Lung (tissue), 12 donors: Measurements from ENCODE around the gene PTTG2. TPM values are rescaled to one million over a fixed set of nuclear protein-coding genes. Genes with fewer than 3 reads are reported as not detected.

Source experiments
- ATAC-seq: fragments of 200-7000 bp; cut with Tn5 transposase; one replicate; pipeline ENCODE4 v1.9.1; 2020; ENCODE audit warnings: moderate number of reproducible peaks; ENCODE audit not compliant: insufficient read depth, low FRiP score
- DNase-seq, 3 donors: peaks; one replicate each; pipeline ENCODE4 v3.0.0-alpha.2; 2013 to 2017
- H3K27ac ChIP-seq, 2 donors: one replicate each; pipeline ENCODE4 v1.5.1; 2013; ENCODE audit warnings: mild to moderate bottlenecking in 2 of 2, moderate library complexity in 2 of 2, control low read depth in 1 of 2, inconsistent platforms in 1 of 2, low read depth in 1 of 2, low read length in 1 of 2
- H3K27me3 ChIP-seq, 3 donors: one replicate each; pipeline ENCODE4 v1.5.1; 2013; ENCODE audit warnings: low read length in 2 of 3; ENCODE audit not compliant: control insufficient read depth in 3 of 3, insufficient read depth in 3 of 3
- H3K36me3 ChIP-seq, 4 donors: one replicate each; pipeline ENCODE4 v1.5.1; 2013; ENCODE audit warnings: low read length in 4 of 4, mild to moderate bottlenecking in 1 of 4, moderate library complexity in 1 of 4; ENCODE audit not compliant: control insufficient read depth in 4 of 4, insufficient read depth in 4 of 4
- H3K4me1 ChIP-seq, 5 donors: one replicate each; pipeline ENCODE4 v1.5.1; 2013; ENCODE audit warnings: low read length in 5 of 5, mild to moderate bottlenecking in 2 of 5, moderate library complexity in 1 of 5; ENCODE audit not compliant: control insufficient read depth in 5 of 5, insufficient read depth in 5 of 5
- H3K4me3 ChIP-seq: one replicate; pipeline ENCODE4 v1.5.1; 2013; ENCODE audit warnings: mild to moderate bottlenecking, control low read depth, moderate library complexity
- H3K9ac ChIP-seq, 2 donors: one replicate each; pipeline ENCODE4 v1.5.1; 2013; ENCODE audit warnings: low read length in 2 of 2, control low read depth in 1 of 2; ENCODE audit not compliant: insufficient read depth in 1 of 2
- H3K9me3 ChIP-seq, 4 donors: one replicate each; pipeline ENCODE4 v1.5.1; 2013; ENCODE audit warnings: low read length in 3 of 4, mild to moderate bottlenecking in 1 of 4, moderate library complexity in 1 of 4; ENCODE audit not compliant: control insufficient read depth in 4 of 4, insufficient read depth in 3 of 4
- WGBS, 2 donors: extraction: QIAGEN DNeasy Blood & Tissue Kit; methylation state at CpG; one replicate each; pipeline ENCODE4 v1.1.7; 2013; 5-methylcytosine and 5-hydroxymethylcytosine counted together
- polyA plus RNA-seq, 2 donors: library from polyadenylated mRNA; stranded (reverse); fragments of 200-250 nt; gene quantifications; one replicate each; pipeline ENCODE4 v1.2.1, GENCODE V29; 2013
- total RNA-seq, 2 donors: library from RNA; depleted of rRNA in 1 of 2; stranded (reverse); fragments of >200 nt in 1 of 2; gene quantifications; one replicate each; pipeline ENCODE4 v1.2.1, GENCODE V29; 2014 to 2021
- TF ChIP-seq, protein P1 (sequence below): IDR thresholded peaks from 2 replicates; pipeline ENCODE4 v1.5.1; 2012; ENCODE audit warnings: mild to moderate bottlenecking; ENCODE audit errors: control extremely low read depth, extremely low read depth
- donor health status: control.
- donor health status: control.
- donor health status: Bipolar disorder and iron deficiency.
- donor health status: healthy.
- donor health status: DM: yes; HTN: yes; CAD: no.

PTTG2 gene
- total and polyA plus RNA-seq, 4 donors, result 0.11 to 0.52 TPM; not detected in 2

DNA sequence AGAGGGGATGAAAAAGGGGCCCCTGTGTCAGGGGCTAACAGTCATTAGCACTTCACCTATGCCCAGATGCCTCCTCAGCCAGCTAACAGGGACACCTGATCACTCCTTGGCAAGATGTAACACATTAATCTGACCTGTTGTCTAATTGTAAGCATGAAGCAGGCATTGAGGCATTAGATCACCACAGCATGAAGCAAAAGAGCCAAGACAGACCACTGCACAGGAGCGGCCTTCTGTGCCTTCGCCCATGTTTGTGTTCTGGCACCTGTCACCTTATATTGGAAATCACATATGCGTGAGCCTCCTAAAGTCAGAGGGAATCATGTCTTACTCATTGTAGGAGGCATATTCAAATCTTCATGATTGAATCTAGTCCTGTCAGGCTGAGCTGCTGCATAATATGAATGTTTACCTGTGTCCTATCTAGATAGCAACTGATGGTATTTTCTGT, 48.4 kb downstream of the PTTG2 start:
- H3K36me3 ChIP-seq, result peaks cover 0 to 3% (median 0%) of the 10 kb centered on the region in 4 donors
- H3K27me3 ChIP-seq, result no peaks in the 10 kb centered on the region
- TF ChIP-seq, protein P1, sequence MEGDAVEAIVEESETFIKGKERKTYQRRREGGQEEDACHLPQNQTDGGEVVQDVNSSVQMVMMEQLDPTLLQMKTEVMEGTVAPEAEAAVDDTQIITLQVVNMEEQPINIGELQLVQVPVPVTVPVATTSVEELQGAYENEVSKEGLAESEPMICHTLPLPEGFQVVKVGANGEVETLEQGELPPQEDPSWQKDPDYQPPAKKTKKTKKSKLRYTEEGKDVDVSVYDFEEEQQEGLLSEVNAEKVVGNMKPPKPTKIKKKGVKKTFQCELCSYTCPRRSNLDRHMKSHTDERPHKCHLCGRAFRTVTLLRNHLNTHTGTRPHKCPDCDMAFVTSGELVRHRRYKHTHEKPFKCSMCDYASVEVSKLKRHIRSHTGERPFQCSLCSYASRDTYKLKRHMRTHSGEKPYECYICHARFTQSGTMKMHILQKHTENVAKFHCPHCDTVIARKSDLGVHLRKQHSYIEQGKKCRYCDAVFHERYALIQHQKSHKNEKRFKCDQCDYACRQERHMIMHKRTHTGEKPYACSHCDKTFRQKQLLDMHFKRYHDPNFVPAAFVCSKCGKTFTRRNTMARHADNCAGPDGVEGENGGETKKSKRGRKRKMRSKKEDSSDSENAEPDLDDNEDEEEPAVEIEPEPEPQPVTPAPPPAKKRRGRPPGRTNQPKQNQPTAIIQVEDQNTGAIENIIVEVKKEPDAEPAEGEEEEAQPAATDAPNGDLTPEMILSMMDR, result no peak
- WGBS, 2 donors, result 87 to 98% methylated on average over 3 of the region's 3 CpGs
- no peak overlapping the region for H3K4me3 ChIP-seq
- no peak overlapping the region for H3K27ac ChIP-seq
- peaks cover 0 to 15% (median 4%) of the 10 kb centered on the region in 5 donors for H3K4me1 ChIP-seq
- no peak overlapping the region for H3K9ac ChIP-seq
- H3K9me3 ChIP-seq, result no peaks in the 10 kb centered on the region
- DNase-seq (no peak), ATAC-seq (no peak)

DNA sequence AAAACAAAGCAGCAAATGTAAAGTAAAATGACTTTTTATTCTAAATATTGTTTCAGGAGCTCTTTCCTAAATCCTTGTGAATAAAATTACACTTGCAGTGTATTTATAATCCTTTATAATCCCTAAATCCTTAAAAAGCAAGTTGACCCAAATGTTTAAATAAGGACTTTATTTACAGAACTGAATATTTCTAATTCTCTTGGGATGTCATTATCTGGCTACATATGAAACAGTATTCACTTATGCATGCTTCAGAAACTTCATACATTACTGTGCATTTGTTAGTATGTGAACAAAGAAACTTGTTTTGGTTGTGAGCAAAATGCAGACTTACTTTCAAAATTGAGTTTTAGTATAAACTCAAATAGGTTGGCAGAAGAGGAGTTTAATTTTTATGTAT, 49.2 kb downstream of the PTTG2 start:
- H3K9ac ChIP-seq, result peak overlapping the region in 1 of 2 donors; percentile 23
- no peak for ATAC-seq
- no peaks in the 10 kb centered on the region for H3K9me3 ChIP-seq
- no peak overlapping the region for H3K27ac ChIP-seq
- TF ChIP-seq, protein P1, result no peak
- no peaks in the 10 kb centered on the region for H3K27me3 ChIP-seq
- no peak overlapping the region for H3K4me3 ChIP-seq
- peaks cover 0 to 3% (median 0%) of the 10 kb centered on the region in 4 donors for H3K36me3 ChIP-seq
- peaks cover 0 to 16% (median 2%) of the 10 kb centered on the region in 5 donors for H3K4me1 ChIP-seq
- DNase-seq, result peak in 1 of 3 donors; percentile 32

DNA sequence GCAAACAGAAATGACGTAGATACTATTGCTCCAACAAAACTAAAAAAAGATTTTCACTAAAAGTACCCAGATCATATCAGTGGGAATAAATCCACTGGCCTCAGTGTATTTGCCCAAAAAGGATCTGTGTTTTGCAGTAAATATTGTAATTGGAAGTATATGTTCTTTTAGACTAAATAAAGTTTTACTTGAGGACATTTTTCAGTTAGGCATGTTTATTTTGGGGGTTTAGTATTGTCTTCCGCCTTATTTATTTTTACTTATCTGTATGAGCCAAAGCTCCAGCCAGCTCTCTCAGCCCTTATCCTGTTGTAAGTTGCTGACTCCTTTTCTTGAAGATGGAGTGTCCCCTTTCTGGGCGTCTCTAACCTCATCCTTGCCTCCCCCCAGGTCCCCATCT, 49.8 kb downstream of the PTTG2 start:
- Histone ChIP-seq H3K27ac (no peak overlapping the region), H3K9ac (peak overlapping the region in 1 of 2 donors; percentile 23)

More for the DNA sequence above, 49.8 kb downstream of the PTTG2 start:
- Histone ChIP-seq H3K9me3 (no peaks in the 10 kb centered on the region), H3K36me3 (peaks cover 1 to 3% (median 3%) of the 10 kb centered on the region in 4 donors), H3K4me1 (peaks cover 0 to 16% (median 2%) of the 10 kb centered on the region in 5 donors), H3K27me3 (no peaks in the 10 kb centered on the region), H3K4me3 (no peak overlapping the region)
- 60 to 82% methylated on average over 3 of the region's 3 CpGs for WGBS, 2 donors
- peak in 2 of 3 donors; percentile 34 to 47 for DNase-seq
- no peak for ATAC-seq
- TF ChIP-seq, protein P1, result no peak

Other genes starting within 250 kb of the PTTG2 start
- 10 to 100 TPM; 22.5 to 28.9 TPM for gene PGM2, start 133.7 kb upstream of the PTTG2 start, total RNA-seq
- 10 to 100 TPM in 1 of 2 donors, 1 to 10 TPM in 1; 4.8 to 14.3 TPM for gene PGM2, start 133.7 kb upstream of the PTTG2 start, polyA plus RNA-seq
- gene TBC1D1, start 69.3 kb upstream of the PTTG2 start, total RNA-seq, result 10 to 100 TPM; 53.4 to 71.1 TPM
- gene TBC1D1, start 69.3 kb upstream of the PTTG2 start, polyA plus RNA-seq, result 10 to 100 TPM; 23.6 to 34.3 TPM